Measurements from ENCODE around the gene IPO9.
A peak's percentile ranks its signal among the peaks of the same experiment; 100 is the strongest.

IPO9 gene

DNA sequence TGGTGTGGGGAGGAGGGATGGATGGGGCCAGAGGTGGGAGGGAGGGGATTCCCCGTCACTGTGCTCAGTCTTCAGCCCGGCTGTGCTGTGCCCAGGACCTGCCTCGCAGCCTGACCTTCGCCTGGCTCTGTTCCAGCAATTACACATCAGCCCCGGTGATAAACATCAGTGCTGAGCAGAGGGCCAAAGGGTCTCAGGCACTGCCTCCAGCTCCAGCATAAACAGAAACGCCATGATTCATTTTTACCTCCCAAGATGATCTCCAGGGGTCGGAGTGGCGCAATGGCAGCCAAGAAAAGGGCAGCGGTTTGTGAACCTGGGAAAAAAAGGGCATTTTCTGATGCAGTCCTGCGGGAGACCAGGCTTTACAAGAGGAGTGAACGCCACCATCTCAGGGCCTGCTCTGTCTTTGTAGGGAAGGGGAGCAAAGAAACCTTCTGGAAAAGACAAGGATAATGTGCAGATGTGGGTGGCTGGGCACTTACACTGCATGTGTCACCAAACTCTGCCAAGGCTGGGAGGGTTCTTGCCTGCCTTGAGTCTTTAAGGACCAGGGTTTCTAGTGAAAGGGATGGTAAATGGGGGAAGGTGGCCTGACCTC is 87.8 kb downstream of the IPO9 start:
- Histone ChIP-seq H3K4me1 (ENCODE audit: control insufficient read depth in 1 of 2, insufficient read depth in 2 of 2, low read length in 2 of 2) (peaks cover 0 to 4% of the 10 kb centered on the region in 2 donors), H3K9me3 (ENCODE audit: control insufficient read depth in 1 of 2, low read length in 2 of 2) (no peaks in the 10 kb centered on the region), H3K4me3 (ENCODE audit: low read depth in 1 of 2, low read length in 2 of 2) (no peak overlapping the region), H3K9ac (ENCODE audit: low read depth in 1 of 2, low read length in 2 of 2) (no peak overlapping the region), H3K27me3 (ENCODE audit: control insufficient read depth in 1 of 2, insufficient read depth in 2 of 2, low read length in 2 of 2) (no peaks in the 10 kb centered on the region), H3K36me3 (ENCODE audit: control insufficient read depth in 1 of 2, insufficient read depth in 2 of 2, low read length in 2 of 2) (no peaks in the 10 kb centered on the region), H3K27ac (ENCODE audit: low read depth, low read length) (no peak overlapping the region)

DNA sequence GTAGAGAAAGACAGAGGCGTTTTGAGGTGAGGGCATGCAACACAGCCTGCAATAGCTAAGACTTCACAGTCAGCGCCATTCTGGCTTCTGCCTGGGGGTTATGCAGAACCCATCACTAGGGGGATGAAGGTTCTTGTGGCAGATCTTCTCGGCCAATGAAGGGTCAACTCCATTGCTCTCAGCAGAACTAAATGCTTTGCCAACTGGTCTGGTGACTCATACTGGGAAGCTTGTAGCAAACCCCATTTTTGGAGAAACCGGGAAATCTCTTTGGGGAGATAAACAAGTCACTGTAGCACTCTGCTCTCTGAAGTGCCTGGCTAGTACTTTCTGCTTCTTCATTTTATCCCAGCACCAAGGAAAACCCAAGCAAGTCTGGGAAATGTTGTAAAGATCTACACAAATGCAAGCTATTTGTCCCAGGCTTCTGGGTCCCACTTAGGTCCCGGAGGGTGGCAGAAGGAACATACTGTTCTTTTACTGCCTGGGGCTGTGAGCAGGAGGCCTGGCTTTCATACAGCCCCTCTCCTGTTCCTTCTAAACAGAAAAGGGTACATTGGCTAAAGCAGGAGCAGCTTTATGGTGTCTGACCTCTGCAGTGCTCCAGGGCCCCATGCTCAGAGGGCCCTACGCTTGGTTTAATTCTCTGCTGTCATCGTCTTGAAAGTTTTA is 88.5 kb downstream of the IPO9 start:
- Histone ChIP-seq H3K9me3 (ENCODE audit: control insufficient read depth in 1 of 2, low read length in 2 of 2) (no peaks in the 10 kb centered on the region), H3K36me3 (ENCODE audit: control insufficient read depth in 1 of 2, insufficient read depth in 2 of 2, low read length in 2 of 2) (no peaks in the 10 kb centered on the region), H3K4me3 (ENCODE audit: low read depth in 1 of 2, low read length in 2 of 2) (no peak overlapping the region), H3K9ac (ENCODE audit: low read depth in 1 of 2, low read length in 2 of 2) (no peak overlapping the region), H3K27me3 (ENCODE audit: control insufficient read depth in 1 of 2, insufficient read depth in 2 of 2, low read length in 2 of 2) (no peaks in the 10 kb centered on the region), H3K27ac (ENCODE audit: low read depth, low read length) (peak overlapping the region; percentile 59), H3K4me1 (ENCODE audit: control insufficient read depth in 1 of 2, insufficient read depth in 2 of 2, low read length in 2 of 2) (peaks cover 0 to 4% of the 10 kb centered on the region in 2 donors)

DNA sequence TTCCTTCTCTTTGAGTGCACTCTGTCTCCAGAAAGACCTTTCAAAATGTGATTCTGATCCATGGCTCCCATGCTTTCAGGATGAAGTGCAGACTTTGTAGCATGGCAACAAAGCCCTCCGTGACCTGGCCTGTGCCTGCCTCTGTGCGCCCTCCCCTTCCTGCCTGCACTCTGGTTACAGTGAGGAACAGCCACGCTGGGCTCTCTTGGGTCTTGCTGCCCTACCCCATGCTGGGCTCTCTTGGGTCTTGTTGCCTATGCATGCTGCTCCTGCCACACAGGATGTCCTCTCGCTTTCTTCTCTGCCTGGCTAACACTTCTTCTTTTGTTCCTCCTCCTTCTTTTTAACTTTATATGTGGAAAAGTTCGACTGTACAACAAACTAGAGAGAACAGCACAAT is 89.4 kb downstream of the IPO9 start:
- H3K9me3 ChIP-seq (ENCODE audit: control insufficient read depth in 1 of 2, low read length in 2 of 2), result no peaks in the 10 kb centered on the region
- H3K27ac ChIP-seq (ENCODE audit: low read depth, low read length), result peak overlapping the region; percentile 59
- no peak overlapping the region for H3K9ac ChIP-seq (ENCODE audit: low read depth in 1 of 2, low read length in 2 of 2)
- no peak overlapping the region for H3K4me3 ChIP-seq (ENCODE audit: low read depth in 1 of 2, low read length in 2 of 2)
- peaks cover 0 to 4% of the 10 kb centered on the region in 2 donors for H3K4me1 ChIP-seq (ENCODE audit: control insufficient read depth in 1 of 2, insufficient read depth in 2 of 2, low read length in 2 of 2)
- H3K27me3 ChIP-seq (ENCODE audit: control insufficient read depth in 1 of 2, insufficient read depth in 2 of 2, low read length in 2 of 2), result no peaks in the 10 kb centered on the region
- no peaks in the 10 kb centered on the region for H3K36me3 ChIP-seq (ENCODE audit: control insufficient read depth in 1 of 2, insufficient read depth in 2 of 2, low read length in 2 of 2)

DNA sequence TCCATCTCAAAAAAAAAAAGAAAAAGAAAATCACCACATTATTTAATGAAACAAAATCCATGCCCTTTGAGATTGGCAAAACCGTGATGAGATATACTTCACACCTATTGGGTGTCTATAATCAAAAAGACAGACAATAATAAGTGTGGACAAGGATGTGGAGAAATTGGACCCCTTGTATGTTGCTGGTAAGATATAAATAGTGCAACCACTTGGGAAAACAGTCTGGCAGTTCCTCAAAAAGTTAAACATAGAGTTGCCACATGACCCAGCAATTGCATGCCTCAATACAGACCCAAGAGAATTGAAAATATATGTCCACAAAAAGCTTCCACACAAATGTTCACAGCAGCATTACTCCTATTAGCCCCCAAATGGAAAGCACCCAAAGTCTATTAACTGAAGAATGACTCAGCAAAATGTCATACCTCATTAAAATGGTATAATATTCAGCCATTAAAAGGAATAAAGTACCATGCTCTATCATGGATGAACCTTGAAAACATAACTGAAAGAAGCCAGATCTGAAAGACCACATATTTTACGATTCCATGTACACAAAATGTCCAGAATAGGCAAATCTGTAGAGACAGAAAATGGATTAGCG is 93.1 kb downstream of the IPO9 start:
- Histone ChIP-seq H3K9ac (ENCODE audit: low read depth in 1 of 2, low read length in 2 of 2) (no peak overlapping the region), H3K27me3 (ENCODE audit: control insufficient read depth in 1 of 2, insufficient read depth in 2 of 2, low read length in 2 of 2) (no peaks in the 10 kb centered on the region), H3K36me3 (ENCODE audit: control insufficient read depth in 1 of 2, insufficient read depth in 2 of 2, low read length in 2 of 2) (no peaks in the 10 kb centered on the region), H3K4me3 (ENCODE audit: low read depth in 1 of 2, low read length in 2 of 2) (no peak overlapping the region), H3K27ac (ENCODE audit: low read depth, low read length) (no peak overlapping the region), H3K4me1 (ENCODE audit: control insufficient read depth in 1 of 2, insufficient read depth in 2 of 2, low read length in 2 of 2) (peaks cover 0 to 4% of the 10 kb centered on the region in 2 donors), H3K9me3 (ENCODE audit: control insufficient read depth in 1 of 2, low read length in 2 of 2) (no peaks in the 10 kb centered on the region)

DNA sequence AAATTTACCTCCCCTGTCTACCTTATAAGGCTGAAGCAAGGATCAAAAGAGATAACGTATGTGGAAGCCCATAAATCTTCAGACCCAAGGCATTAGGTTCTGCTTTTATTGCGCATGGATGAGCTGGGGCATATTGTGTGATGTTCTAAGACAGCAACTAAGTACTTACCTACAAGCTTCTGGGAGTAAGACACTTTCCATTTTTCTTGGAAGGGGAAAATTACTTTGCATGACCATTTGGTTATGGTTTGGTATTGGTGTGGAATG is 96.3 kb downstream of the IPO9 start:
- Histone ChIP-seq H3K27ac (ENCODE audit: low read depth, low read length) (no peak overlapping the region), H3K9ac (ENCODE audit: low read depth in 1 of 2, low read length in 2 of 2) (no peak overlapping the region), H3K4me3 (ENCODE audit: low read depth in 1 of 2, low read length in 2 of 2) (no peak overlapping the region), H3K9me3 (ENCODE audit: control insufficient read depth in 1 of 2, low read length in 2 of 2) (no peaks in the 10 kb centered on the region), H3K4me1 (ENCODE audit: control insufficient read depth in 1 of 2, insufficient read depth in 2 of 2, low read length in 2 of 2) (no peaks in the 10 kb centered on the region), H3K36me3 (ENCODE audit: control insufficient read depth in 1 of 2, insufficient read depth in 2 of 2, low read length in 2 of 2) (no peaks in the 10 kb centered on the region), H3K27me3 (ENCODE audit: control insufficient read depth in 1 of 2, insufficient read depth in 2 of 2, low read length in 2 of 2) (no peaks in the 10 kb centered on the region)

DNA sequence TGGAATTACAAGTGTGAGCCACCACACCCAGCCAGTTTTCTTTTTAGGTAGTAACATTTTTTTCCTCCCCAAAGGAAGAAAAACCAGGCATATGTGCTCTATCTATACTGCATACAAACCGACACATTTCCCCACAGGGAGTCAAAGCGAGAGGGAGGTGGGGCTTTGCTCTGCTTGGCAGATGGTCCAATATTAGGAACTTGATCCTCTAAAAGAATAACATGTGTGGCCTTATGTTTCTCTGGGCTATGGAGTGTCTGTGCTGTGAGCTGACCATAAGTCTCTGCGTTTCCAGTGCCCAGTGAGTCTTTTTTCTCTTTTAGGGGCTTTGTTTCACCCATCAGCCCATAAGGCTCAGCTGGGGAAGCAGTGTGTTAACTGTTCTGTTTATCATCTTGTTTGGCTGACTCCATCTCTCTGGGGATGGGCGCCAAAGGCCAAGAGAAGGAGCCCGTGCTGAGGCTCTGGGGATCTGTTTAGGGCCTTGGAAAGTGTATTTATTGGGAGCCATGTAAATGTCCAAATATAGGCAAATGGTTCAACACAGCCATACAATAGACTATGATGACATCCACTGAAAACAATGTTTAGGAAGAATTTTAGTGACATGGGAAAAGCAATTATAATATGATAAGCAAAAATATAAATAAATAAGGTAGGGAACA is 97.2 kb downstream of the IPO9 start:
- Histone ChIP-seq H3K4me3 (ENCODE audit: low read depth in 1 of 2, low read length in 2 of 2) (no peak overlapping the region), H3K27me3 (ENCODE audit: control insufficient read depth in 1 of 2, insufficient read depth in 2 of 2, low read length in 2 of 2) (no peaks in the 10 kb centered on the region), H3K9me3 (ENCODE audit: control insufficient read depth in 1 of 2, low read length in 2 of 2) (no peaks in the 10 kb centered on the region), H3K36me3 (ENCODE audit: control insufficient read depth in 1 of 2, insufficient read depth in 2 of 2, low read length in 2 of 2) (no peaks in the 10 kb centered on the region), H3K4me1 (ENCODE audit: control insufficient read depth in 1 of 2, insufficient read depth in 2 of 2, low read length in 2 of 2) (no peaks in the 10 kb centered on the region), H3K27ac (ENCODE audit: low read depth, low read length) (no peak overlapping the region), H3K9ac (ENCODE audit: low read depth in 1 of 2, low read length in 2 of 2) (no peak overlapping the region)

DNA sequence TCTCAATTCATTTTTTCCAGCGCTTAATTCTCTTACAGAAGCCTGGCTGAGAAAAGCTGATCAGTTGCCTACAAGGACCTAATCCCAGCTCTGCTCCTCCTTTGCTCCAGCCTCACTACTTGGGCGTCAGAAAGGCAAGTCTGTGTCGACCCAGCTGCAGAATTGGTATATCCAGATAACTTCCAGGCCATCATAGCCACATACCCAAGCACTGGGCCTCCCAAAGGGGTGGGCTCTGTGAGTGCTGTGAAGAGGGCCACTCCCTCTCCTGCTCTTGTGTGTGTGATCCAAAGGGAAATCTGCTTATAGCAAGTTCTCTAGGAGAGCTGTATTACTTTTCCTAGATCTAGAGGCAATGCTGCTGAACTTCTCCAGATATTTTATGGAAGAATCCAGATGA is 99.3 kb downstream of the IPO9 start:
- Histone ChIP-seq H3K4me3 (ENCODE audit: low read depth in 1 of 2, low read length in 2 of 2) (no peak overlapping the region), H3K27ac (ENCODE audit: low read depth, low read length) (no peak overlapping the region), H3K9ac (ENCODE audit: low read depth in 1 of 2, low read length in 2 of 2) (no peak overlapping the region), H3K36me3 (ENCODE audit: control insufficient read depth in 1 of 2, insufficient read depth in 2 of 2, low read length in 2 of 2) (no peaks in the 10 kb centered on the region), H3K9me3 (ENCODE audit: control insufficient read depth in 1 of 2, low read length in 2 of 2) (no peaks in the 10 kb centered on the region), H3K27me3 (ENCODE audit: control insufficient read depth in 1 of 2, insufficient read depth in 2 of 2, low read length in 2 of 2) (no peaks in the 10 kb centered on the region), H3K4me1 (ENCODE audit: control insufficient read depth in 1 of 2, insufficient read depth in 2 of 2, low read length in 2 of 2) (no peaks in the 10 kb centered on the region)

DNA sequence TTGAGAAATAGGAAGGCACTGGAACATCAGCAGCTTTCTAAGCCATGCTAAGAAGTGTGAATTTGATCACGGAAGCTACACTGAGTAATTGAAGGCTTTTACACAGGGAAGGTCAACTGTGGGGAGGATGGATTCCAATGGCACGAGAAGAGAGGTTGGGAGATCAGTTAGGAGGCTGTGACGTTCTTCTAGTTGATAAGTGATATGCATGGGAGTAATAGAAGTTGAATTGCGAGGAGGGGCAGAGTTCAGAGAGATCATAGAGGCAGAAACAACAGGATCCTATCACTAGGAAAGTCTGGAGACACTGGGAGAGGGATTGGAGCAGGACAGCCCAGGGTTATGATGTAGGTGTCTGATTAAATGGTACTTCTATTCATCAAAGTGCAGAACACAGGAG is 101.2 kb downstream of the IPO9 start:
- no peak overlapping the region for H3K9ac ChIP-seq (ENCODE audit: low read depth in 1 of 2, low read length in 2 of 2)
- H3K27me3 ChIP-seq (ENCODE audit: control insufficient read depth in 1 of 2, insufficient read depth in 2 of 2, low read length in 2 of 2), result no peaks in the 10 kb centered on the region
- H3K4me3 ChIP-seq (ENCODE audit: low read depth in 1 of 2, low read length in 2 of 2), result no peak overlapping the region
- H3K36me3 ChIP-seq (ENCODE audit: control insufficient read depth in 1 of 2, insufficient read depth in 2 of 2, low read length in 2 of 2), result no peaks in the 10 kb centered on the region
- H3K27ac ChIP-seq (ENCODE audit: low read depth, low read length), result no peak overlapping the region
- no peaks in the 10 kb centered on the region for H3K9me3 ChIP-seq (ENCODE audit: control insufficient read depth in 1 of 2, low read length in 2 of 2)
- no peaks in the 10 kb centered on the region for H3K4me1 ChIP-seq (ENCODE audit: control insufficient read depth in 1 of 2, insufficient read depth in 2 of 2, low read length in 2 of 2)

DNA sequence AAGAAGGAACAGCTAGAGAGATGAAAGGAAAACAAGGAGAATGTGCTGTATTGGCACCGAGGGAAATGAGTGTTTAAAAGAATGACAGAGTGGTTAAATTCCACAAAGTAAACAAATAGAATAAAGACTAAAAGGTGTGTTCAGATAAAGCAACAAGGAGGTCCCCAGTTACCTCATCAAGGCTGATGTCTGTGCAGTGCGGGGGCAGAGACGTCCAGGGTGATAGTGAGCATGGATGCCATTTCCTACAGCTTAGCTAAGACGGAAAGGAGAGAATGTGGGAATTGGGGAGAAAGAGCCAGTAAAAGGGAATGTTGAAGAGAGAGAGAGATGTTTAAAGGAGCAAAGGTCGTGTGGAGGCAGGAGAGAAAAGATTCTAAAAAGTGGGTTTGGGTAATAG is 101.8 kb downstream of the IPO9 start:
- no peaks in the 10 kb centered on the region for H3K4me1 ChIP-seq (ENCODE audit: control insufficient read depth in 1 of 2, insufficient read depth in 2 of 2, low read length in 2 of 2)
- no peak overlapping the region for H3K27ac ChIP-seq (ENCODE audit: low read depth, low read length)
- no peak overlapping the region for H3K4me3 ChIP-seq (ENCODE audit: low read depth in 1 of 2, low read length in 2 of 2)
- no peaks in the 10 kb centered on the region for H3K36me3 ChIP-seq (ENCODE audit: control insufficient read depth in 1 of 2, insufficient read depth in 2 of 2, low read length in 2 of 2)
- H3K9ac ChIP-seq (ENCODE audit: low read depth in 1 of 2, low read length in 2 of 2), result no peak overlapping the region
- H3K9me3 ChIP-seq (ENCODE audit: control insufficient read depth in 1 of 2, low read length in 2 of 2), result no peaks in the 10 kb centered on the region
- no peaks in the 10 kb centered on the region for H3K27me3 ChIP-seq (ENCODE audit: control insufficient read depth in 1 of 2, insufficient read depth in 2 of 2, low read length in 2 of 2)
